Fibroblast of villous mesenchyme (primary cell): Measurements from ENCODE around the gene TBC1D5. TPM values are rescaled to one million over a fixed set of nuclear protein-coding genes. Genes with fewer than 3 reads are reported as not detected.

Experiments used
- DNase-seq: peaks from one replicate; pipeline ENCODE4 v3.0.0-alpha.2; 2010; ENCODE audit warnings: low read depth
- H3K4me3 ChIP-seq: 2 replicates; pipeline ENCODE4 v1.5.1; 2011; ENCODE audit warnings: low read depth, mild to moderate bottlenecking, low read length
- CTCF ChIP-seq: IDR thresholded peaks from 2 replicates; pipeline ENCODE4 v1.5.1; 2012; ENCODE audit warnings: low read depth, mild to moderate bottlenecking, low read length; ENCODE audit not compliant: insufficient read depth
- total RNA-seq: library from RNA; depleted of rRNA; stranded (reverse); fragments of >200 nt; gene quantifications from 2 replicates; pipeline ENCODE4 v1.2.3, GENCODE V29; 2012

Gene TBC1D5
- total RNA-seq, 1 donor = 107 TPM

DNA sequence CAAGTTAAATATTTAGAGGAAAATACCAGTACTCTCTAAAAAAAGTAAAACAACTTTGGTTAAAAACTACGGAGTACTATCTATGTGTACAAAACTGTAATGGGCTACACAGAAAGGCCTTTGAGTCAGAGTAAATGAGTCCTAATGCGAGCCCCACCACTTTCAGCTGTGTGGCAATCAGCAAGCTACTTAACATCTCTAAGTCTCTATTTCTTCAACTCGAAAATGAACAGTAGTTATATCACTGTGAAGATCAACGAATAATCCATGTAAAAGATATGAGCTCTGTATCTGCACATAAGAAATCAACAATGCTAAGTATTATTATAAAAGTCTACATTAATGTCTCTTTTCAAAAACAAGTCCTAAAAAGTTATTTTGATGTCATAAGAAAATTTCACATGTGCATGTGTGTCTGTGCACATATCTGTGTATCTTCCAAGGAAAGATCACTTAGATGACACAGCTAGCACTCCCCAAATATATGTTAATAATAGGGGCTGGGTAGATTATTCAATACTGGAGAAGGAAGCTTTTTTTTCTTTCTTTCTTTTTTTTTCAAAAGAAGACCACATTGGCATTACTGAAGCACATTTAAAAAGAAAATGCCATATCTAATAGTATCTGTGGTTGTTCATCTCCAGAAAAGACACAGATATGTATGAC is 58.8 kb downstream of the TBC1D5 start:
- H3K4me3 ChIP-seq = no peak overlapping the region
- no peak for TF ChIP-seq CTCF
- DNase-seq = no peak

- TF ChIP-seq CTCF = no peak
These were observed 61.9 kb downstream of the TBC1D5 start for GRCh38 chr3:17680530-17680929.

GRCh38 chr3:17678116-17678741 is 64.2 kb downstream of the TBC1D5 start:
- no peak for TF ChIP-seq CTCF
- no peak overlapping the region for H3K4me3 ChIP-seq
- DNase-seq = peak; percentile 13

More at GRCh38 chr3:17680530-17680929, 61.9 kb downstream of the TBC1D5 start:
- no peak overlapping the region for H3K4me3 ChIP-seq
- no peak for DNase-seq

GRCh38 chr3:17674082-17674686 is 68.2 kb downstream of the TBC1D5 start:
- TF ChIP-seq CTCF = no peak
- no peak overlapping the region for H3K4me3 ChIP-seq
- no peak for DNase-seq

DNA sequence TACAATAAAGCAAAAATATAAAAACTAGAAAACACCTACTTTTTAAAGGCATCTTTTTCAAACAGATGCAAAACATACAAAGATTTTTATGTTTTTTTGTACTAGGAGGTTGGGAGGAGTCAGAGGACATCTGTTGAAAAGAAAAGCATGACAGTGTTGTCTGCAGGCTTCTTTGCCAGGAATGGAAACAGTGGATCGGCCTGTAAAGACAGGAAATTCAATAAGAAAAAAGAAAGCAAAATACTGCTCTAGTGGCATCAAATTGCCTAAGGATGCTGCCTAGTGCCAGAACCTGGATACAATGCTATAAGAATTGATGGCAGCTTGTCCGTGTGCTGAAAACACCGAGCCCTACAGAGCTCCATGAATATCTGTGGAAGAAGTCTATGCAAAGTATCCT is 69.9 kb downstream of the TBC1D5 start:
- TF ChIP-seq CTCF = no peak
- no peak overlapping the region for H3K4me3 ChIP-seq
- DNase-seq = peak; percentile 46

GRCh38 chr3:17670749-17671148 is 71.7 kb downstream of the TBC1D5 start:
- TF ChIP-seq CTCF = no peak
- no peak for DNase-seq
- H3K4me3 ChIP-seq = no peak overlapping the region

- DNase-seq = no peak
- TF ChIP-seq CTCF = no peak
- H3K4me3 ChIP-seq = no peak overlapping the region
These were observed 77.5 kb downstream of the TBC1D5 start for GRCh38 chr3:17664923-17665322.
